Liver (tissue), 3 donors: Measurements from ENCODE around the gene CHKA.

ENCODE experiments used
- CTCF ChIP-seq: fragments of 150-350 bp; IDR thresholded peaks from 2 replicates; pipeline ENCODE4 v1.5.1; 2017; ENCODE audit warnings: improper control_type of control experiment, low read depth, low read length; ENCODE audit not compliant: missing input control
- EGR1 ChIP-seq, 2 donors: IDR thresholded peaks; 2 replicates each; pipeline ENCODE4 v1.6.1; 2016 to 2018; ENCODE audit warnings: antibody characterized with exemption in 2 of 2, low read depth in 2 of 2
- GABPA ChIP-seq, 2 donors: IDR thresholded peaks in 1 of 2; conservative IDR thresholded peaks in 1 of 2; 2 replicates each; pipeline ENCODE4 v1.6.1; 2016; ENCODE audit warnings: antibody characterized with exemption in 2 of 2, mild to moderate bottlenecking in 1 of 2, moderate library complexity in 1 of 2
- RAD21 ChIP-seq, 2 donors: IDR thresholded peaks; 2 replicates each; pipeline ENCODE4 v1.6.1; 2016; ENCODE audit warnings: antibody characterized with exemption in 2 of 2, mild to moderate bottlenecking in 2 of 2
- SP1 ChIP-seq: IDR thresholded peaks from 2 replicates; pipeline ENCODE4 v1.6.1; 2018; ENCODE audit warnings: antibody characterized with exemption, mild to moderate bottlenecking
- TAF1 ChIP-seq: conservative IDR thresholded peaks from 2 replicates; pipeline ENCODE4 v1.6.1; 2016; ENCODE audit warnings: antibody characterized with exemption, mild to moderate bottlenecking
- YY1 ChIP-seq: IDR thresholded peaks from 2 replicates; pipeline ENCODE4 v1.6.1; 2016; ENCODE audit warnings: antibody characterized with exemption, mild to moderate bottlenecking
- TF ChIP-seq, protein P1 (sequence below): IDR thresholded peaks from 2 replicates; pipeline ENCODE4 v1.6.1; 2016; ENCODE audit warnings: antibody characterized with exemption
- TF ChIP-seq, protein P2 (sequence below): IDR thresholded peaks from 2 replicates; pipeline ENCODE4 v1.6.1; 2016; ENCODE audit warnings: antibody characterized with exemption
- TF ChIP-seq, protein P3 (sequence below): IDR thresholded peaks from 2 replicates; pipeline ENCODE4 v1.6.1; 2016; ENCODE audit warnings: antibody characterized with exemption
- TF ChIP-seq, protein P4 (sequence below): IDR thresholded peaks from 2 replicates; pipeline ENCODE4 v1.6.1; 2016; ENCODE audit warnings: antibody characterized with exemption, mild to moderate bottlenecking
- donor health status: healthy.
- donor health status: healthy.

GRCh38 chr11:68017980-68018729 lies 103.0 kb downstream of the CHKA start:
- TF ChIP-seq CTCF (no peak), GABPA (IDR thresholded peaks at IDR 0.05 in 1 of 2, conservative IDR thresholded peaks at IDR 0.05 in 1 of 2) (no peak), RAD21 (IDR thresholded peaks at IDR 0.05) (no peak), SP1 (no peak), YY1 (no peak), TAF1 (no peak), EGR1 (IDR thresholded peaks at IDR 0.05; ENCODE audit: low read depth in 2 of 2) (no peak)
- TF ChIP-seq, protein P1, sequence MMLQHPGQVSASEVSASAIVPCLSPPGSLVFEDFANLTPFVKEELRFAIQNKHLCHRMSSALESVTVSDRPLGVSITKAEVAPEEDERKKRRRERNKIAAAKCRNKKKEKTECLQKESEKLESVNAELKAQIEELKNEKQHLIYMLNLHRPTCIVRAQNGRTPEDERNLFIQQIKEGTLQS, result no peak
- TF ChIP-seq, protein P2, sequence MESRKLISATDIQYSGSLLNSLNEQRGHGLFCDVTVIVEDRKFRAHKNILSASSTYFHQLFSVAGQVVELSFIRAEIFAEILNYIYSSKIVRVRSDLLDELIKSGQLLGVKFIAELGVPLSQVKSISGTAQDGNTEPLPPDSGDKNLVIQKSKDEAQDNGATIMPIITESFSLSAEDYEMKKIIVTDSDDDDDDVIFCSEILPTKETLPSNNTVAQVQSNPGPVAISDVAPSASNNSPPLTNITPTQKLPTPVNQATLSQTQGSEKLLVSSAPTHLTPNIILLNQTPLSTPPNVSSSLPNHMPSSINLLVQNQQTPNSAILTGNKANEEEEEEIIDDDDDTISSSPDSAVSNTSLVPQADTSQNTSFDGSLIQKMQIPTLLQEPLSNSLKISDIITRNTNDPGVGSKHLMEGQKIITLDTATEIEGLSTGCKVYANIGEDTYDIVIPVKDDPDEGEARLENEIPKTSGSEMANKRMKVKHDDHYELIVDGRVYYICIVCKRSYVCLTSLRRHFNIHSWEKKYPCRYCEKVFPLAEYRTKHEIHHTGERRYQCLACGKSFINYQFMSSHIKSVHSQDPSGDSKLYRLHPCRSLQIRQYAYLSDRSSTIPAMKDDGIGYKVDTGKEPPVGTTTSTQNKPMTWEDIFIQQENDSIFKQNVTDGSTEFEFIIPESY, result no peak
- TF ChIP-seq, protein P3, sequence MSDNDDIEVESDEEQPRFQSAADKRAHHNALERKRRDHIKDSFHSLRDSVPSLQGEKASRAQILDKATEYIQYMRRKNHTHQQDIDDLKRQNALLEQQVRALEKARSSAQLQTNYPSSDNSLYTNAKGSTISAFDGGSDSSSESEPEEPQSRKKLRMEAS, result no peak
- TF ChIP-seq, protein P4, sequence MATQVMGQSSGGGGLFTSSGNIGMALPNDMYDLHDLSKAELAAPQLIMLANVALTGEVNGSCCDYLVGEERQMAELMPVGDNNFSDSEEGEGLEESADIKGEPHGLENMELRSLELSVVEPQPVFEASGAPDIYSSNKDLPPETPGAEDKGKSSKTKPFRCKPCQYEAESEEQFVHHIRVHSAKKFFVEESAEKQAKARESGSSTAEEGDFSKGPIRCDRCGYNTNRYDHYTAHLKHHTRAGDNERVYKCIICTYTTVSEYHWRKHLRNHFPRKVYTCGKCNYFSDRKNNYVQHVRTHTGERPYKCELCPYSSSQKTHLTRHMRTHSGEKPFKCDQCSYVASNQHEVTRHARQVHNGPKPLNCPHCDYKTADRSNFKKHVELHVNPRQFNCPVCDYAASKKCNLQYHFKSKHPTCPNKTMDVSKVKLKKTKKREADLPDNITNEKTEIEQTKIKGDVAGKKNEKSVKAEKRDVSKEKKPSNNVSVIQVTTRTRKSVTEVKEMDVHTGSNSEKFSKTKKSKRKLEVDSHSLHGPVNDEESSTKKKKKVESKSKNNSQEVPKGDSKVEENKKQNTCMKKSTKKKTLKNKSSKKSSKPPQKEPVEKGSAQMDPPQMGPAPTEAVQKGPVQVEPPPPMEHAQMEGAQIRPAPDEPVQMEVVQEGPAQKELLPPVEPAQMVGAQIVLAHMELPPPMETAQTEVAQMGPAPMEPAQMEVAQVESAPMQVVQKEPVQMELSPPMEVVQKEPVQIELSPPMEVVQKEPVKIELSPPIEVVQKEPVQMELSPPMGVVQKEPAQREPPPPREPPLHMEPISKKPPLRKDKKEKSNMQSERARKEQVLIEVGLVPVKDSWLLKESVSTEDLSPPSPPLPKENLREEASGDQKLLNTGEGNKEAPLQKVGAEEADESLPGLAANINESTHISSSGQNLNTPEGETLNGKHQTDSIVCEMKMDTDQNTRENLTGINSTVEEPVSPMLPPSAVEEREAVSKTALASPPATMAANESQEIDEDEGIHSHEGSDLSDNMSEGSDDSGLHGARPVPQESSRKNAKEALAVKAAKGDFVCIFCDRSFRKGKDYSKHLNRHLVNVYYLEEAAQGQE, result no peak
